K562 (cell line): ENCODE results near the gene MAP3K12. TPM values are rescaled to one million over a fixed set of nuclear protein-coding genes. Genes with fewer than 3 reads are reported as not detected.

Experiments used
- ATAC-seq: fragments of 200-7000 bp; cut with Tn5 transposase; 3 replicates; pipeline ENCODE4 v1.9.1; 2020; ENCODE audit warnings: moderate library complexity
- BruUV-seq: library from RNA; stranded (reverse); fragments of 400-500 nt; replicated peaks from 2 replicates; lab custom pipeline; 2021; lab: Mats Ljungman, UMichigan
- CTCF ChIA-PET: fragments of 300-600 bp; formaldehyde crosslinking; extraction: SDS; loops from one replicate; lab custom pipeline; 2021; ENCODE audit warnings: low intra/inter-chr PET ratio; lab: Yijun Ruan, JAX
- POLR2A ChIA-PET: fragments of 300-600, 350-650 bp; sonication (Branson Sonifier 250); formaldehyde crosslinking; extraction: SDS; loops from one replicate; lab custom pipeline; 2021; ENCODE audit warnings: antibody characterized with exemption, inconsistent platforms; lab: Yijun Ruan, JAX
- DNase-seq, 4 experiments: peaks; one replicate each; pipeline versions ENCODE4 v3.0.0 to v3.0.0-alpha.2; 2011 to 2018; ENCODE audit warnings: low spot score in 3 of 4, mixed read lengths in 3 of 4; ENCODE audit errors: extremely low read depth in 1 of 4
- FAIRE-seq: peaks from 2 replicates; lab custom pipeline; 2011; peaks lifted over from hg19 to GRCh38; lab: Jason Lieb, UNC
- H2AFZ ChIP-seq: 2 replicates; pipeline ENCODE4 v1.6.0; 2011; ENCODE audit warnings: low read depth, low read length, control low read depth, inconsistent platforms
- H3K27ac ChIP-seq: fragments of 200-600 bp; 3 replicates; pipeline ENCODE4 v1.8.0; 2011; ENCODE audit warnings: low read depth, mild to moderate bottlenecking, control low read depth, inconsistent platforms, low read length, moderate library complexity, mixed read lengths; ENCODE audit errors: extremely low read depth
- H3K27me3 ChIP-seq, 2 experiments: fragments of 300-600 bp in 1 of 2; 2 replicates in 1 of 2; 3 replicates in 1 of 2; pipeline versions ENCODE4 v1.6.0 to v1.8.0; 2011; ENCODE audit warnings: inconsistent platforms in 2 of 2, low read length in 2 of 2, mild to moderate bottlenecking in 1 of 2, mixed read lengths in 1 of 2, moderate library complexity in 1 of 2; ENCODE audit not compliant: control insufficient read depth in 2 of 2, insufficient read depth in 2 of 2
- H3K36me3 ChIP-seq: fragments of 300-600 bp; 3 replicates; pipeline ENCODE4 v1.8.0; 2011; ENCODE audit warnings: mild to moderate bottlenecking, low read length, inconsistent platforms; ENCODE audit not compliant: control insufficient read depth, insufficient read depth
- H3K4me1 ChIP-seq, 2 experiments: fragments of 200-600 bp in 1 of 2; replicated peaks in 1 of 2; 2 replicates in 1 of 2; 3 replicates in 1 of 2; pipeline versions ENCODE4 v1.5.1 to v1.8.0; 2011; ENCODE audit warnings: inconsistent platforms in 2 of 2, low read length in 2 of 2, mild to moderate bottlenecking in 1 of 2, mixed read lengths in 1 of 2, moderate library complexity in 1 of 2; ENCODE audit not compliant: control insufficient read depth in 2 of 2, insufficient read depth in 2 of 2
- H3K4me2 ChIP-seq: 2 replicates; pipeline ENCODE4 v1.6.1; 2011; ENCODE audit warnings: low read length, control low read depth, inconsistent platforms, mixed read lengths; ENCODE audit not compliant: insufficient read depth
- H3K4me3 ChIP-seq: fragments of 200-600 bp; sonication (generic), shearing (Covaris generic); 2 replicates; pipeline ENCODE4 v1.5.1; 2016; ENCODE audit warnings: control low read depth, inconsistent platforms
- H3K79me2 ChIP-seq: fragments of 200-600 bp; 3 replicates; pipeline ENCODE4 v1.8.0; 2011; ENCODE audit warnings: low read length, inconsistent platforms; ENCODE audit not compliant: control insufficient read depth, insufficient read depth
- H3K9ac ChIP-seq, 2 experiments: 2 replicates each; pipeline versions ENCODE4 v1.6.0 to v1.6.1; 2011; ENCODE audit warnings: low read depth in 2 of 2, low read length in 2 of 2, control low read depth in 1 of 2, inconsistent platforms in 1 of 2, mild to moderate bottlenecking in 1 of 2, mixed read lengths in 1 of 2; ENCODE audit not compliant: insufficient read depth in 1 of 2
- H3K9me1 ChIP-seq: one replicate; pipeline ENCODE4 v1.6.0; 2011; ENCODE audit warnings: inconsistent platforms, mild to moderate bottlenecking, low read length, moderate library complexity; ENCODE audit not compliant: control insufficient read depth, insufficient read depth
- H3K9me3 ChIP-seq: replicated peaks from 2 replicates; pipeline ENCODE4 v1.5.1; 2011; ENCODE audit warnings: low read depth, low read length, inconsistent platforms; ENCODE audit not compliant: control insufficient read depth, insufficient read depth
- H4K20me1 ChIP-seq: replicated peaks from 2 replicates; pipeline ENCODE4 v1.6.1; 2011; ENCODE audit warnings: low read length, inconsistent platforms, mixed read lengths; ENCODE audit not compliant: control insufficient read depth, insufficient read depth
- AFF4 ChIP-seq: sonication (generic); formaldehyde crosslinking; IDR thresholded peaks from 2 replicates; pipeline ENCODE4 v1.8.0; 2023; ENCODE audit warnings: mild to moderate bottlenecking, missing genetic modification reagents
- CREM ChIP-seq: IDR thresholded peaks from 2 replicates; pipeline ENCODE4 v1.6.1; 2014; ENCODE audit warnings: antibody characterized with exemption, low read depth
- GTF2B ChIP-seq: IDR thresholded peaks from 2 replicates; pipeline ENCODE4 v1.6.1; 2011; ENCODE audit not compliant: insufficient read length; ENCODE audit errors: extremely low read depth
- HMBOX1 ChIP-seq: sonication (generic); IDR thresholded peaks from 2 replicates; pipeline ENCODE4 v1.6.1; 2016
- KLF16 ChIP-seq: IDR thresholded peaks from 2 replicates; pipeline ENCODE4 v1.6.1; 2016; ENCODE audit warnings: antibody characterized with exemption
- MLLT1 ChIP-seq, 2 experiments: fragments of 450-650 bp; IDR thresholded peaks; 2 replicates each; pipeline ENCODE4 v1.6.1; 2016
- RAD21 ChIP-seq, 2 experiments: fragments of 250-450 bp in 1 of 2; fragments of 450-650 bp in 1 of 2; sonication (Bioruptor Pico) in 1 of 2; formaldehyde crosslinking in 1 of 2; IDR thresholded peaks in 1 of 2; conservative IDR thresholded peaks in 1 of 2; 2 replicates each; pipeline versions ENCODE4 v1.4.0 to v1.8.0; 2020 to 2022; ENCODE audit warnings: mild to moderate bottlenecking in 2 of 2, moderate library complexity in 1 of 2
- SMC3 ChIP-seq: conservative IDR thresholded peaks from 2 replicates; pipeline ENCODE4 v1.6.1; 2011; ENCODE audit warnings: low read depth, low read length, improper control_type of control experiment; ENCODE audit not compliant: insufficient read depth
- STAG1 ChIP-seq: sonication (generic); formaldehyde crosslinking; IDR thresholded peaks from 2 replicates; pipeline ENCODE4 v1.5.0; 2020; ENCODE audit warnings: missing genetic modification reagents, borderline replicate concordance
- ZNF398 ChIP-seq: fragments of 250-450 bp; sonication (Bioruptor Pico); IDR thresholded peaks from 2 replicates; pipeline ENCODE4 v1.8.0; 2021; ENCODE audit warnings: moderate library complexity, mild to moderate bottlenecking, inconsistent platforms
- ZNF408 ChIP-seq: fragments of 250-450 bp; sonication (Bioruptor Pico); IDR thresholded peaks from 2 replicates; pipeline ENCODE4 v1.4.0; 2020; ENCODE audit warnings: low read depth, mild to moderate bottlenecking, moderate library complexity
- WGBS: fragments of 100-300 bp; shearing (Covaris generic); methylation state at CpG from one replicate; pipeline ENCODE4 v1.1.6; 2016; ENCODE audit warnings: low coverage, mixed read lengths; ENCODE audit not compliant: insufficient coverage; ENCODE audit errors: missing lambda C conversion rate; 5-methylcytosine and 5-hydroxymethylcytosine counted together
- in situ Hi-C: fragments of 300-500 bp; cut with MboI; formaldehyde crosslinking; loops from 4 replicates; pipeline ENCODE4 v1.15.0; 2018; ENCODE audit warnings: inconsistent platforms, mixed read lengths
- intact Hi-C: fragments of 100-400 bp; cut with micrococcal nuclease; formaldehyde crosslinking; loops from 2 replicates; pipeline ENCODE4 v1.14.2; 2022
- polyA plus RNA-seq, 8 experiments: library from polyadenylated mRNA; depleted of rRNA in 4 of 8; stranded (reverse) in 5 of 8; unstranded in 3 of 8; fragments of >200 nt; fragmentation: Nextera tagmentation in 2 of 8; fragmentation: Illumina TruSeq in 1 of 8; extraction: Ambion mirVana in 2 of 8; extraction: Trizol in 1 of 8; gene quantifications; 2 replicates each; pipeline versions ENCODE4 v1.2.1 to v1.2.3, GENCODE V29; 2011 to 2014; ENCODE audit warnings: inconsistent platforms in 1 of 8, missing spikeins in 1 of 8
- total RNA-seq, 7 experiments: library from RNA; depleted of rRNA in 6 of 7; stranded (reverse); fragments of >200 nt in 6 of 7; fragmentation: Illumina TruSeq in 2 of 7; extraction: Trizol in 2 of 7; gene quantifications; 2 replicates each; pipeline versions ENCODE4 v1.2.1 to v1.2.3, GENCODE V29; 2011 to 2021; ENCODE audit warnings: low replicate concordance in 1 of 7

MAP3K12 gene
- total and polyA plus RNA-seq, 9 of the 15 experiments (the other 6 are each of a cell fraction or from before 2014, with no cell fraction given): 0.10 to 2.4 (median 1.6) TPM

- Histone ChIP-seq H3K27ac (no peak overlapping the region), H2AFZ (0 out of 2 replicates have a peak overlapping the region, but pooled peaks have one; percentile 1), H4K20me1 (no peaks in the 10 kb centered on the region), H3K36me3 (peaks cover 34% of the 10 kb centered on the region; the same call in 2 of the 3 replicates), H3K9me1 (no peaks in the 10 kb centered on the region), H3K4me2 (no peak overlapping the region), H3K79me2 (no peaks in the 10 kb centered on the region), H3K4me3 (no peak overlapping the region), H3K27me3 (no peaks in the 10 kb centered on the region), H3K4me1 (no peaks in the 10 kb centered on the region; a peak in 1 of 5 replicates), H3K9ac (no peak overlapping the region), H3K9me3 (no peaks in the 10 kb centered on the region)
- ATAC-seq: peak; percentile 98
- 46% methylated on average over 5 of the region's 5 CpGs for WGBS
- POLR2A ChIA-PET: interaction anchor here (0.6 to 3.4 kb wide), 4 partner anchors 11 to 133 kb away, joined by 3 to 14 read pairs (median 3); partner anchors contain the start of gene ATP5MC2
- CTCF ChIA-PET: interaction anchor here (0.6 to 4.5 kb wide), 4 partner anchors 9 to 214 kb away, joined by 3 to 59 read pairs (median 8); partner anchors contain the start of gene ATP5MC2
- peak; percentile 85 for FAIRE-seq
- in situ Hi-C loops (loop anchor here (5.0 kb wide), 1 partner anchor 134 kb away; the partner anchor contains the start of gene ATP5MC2), intact Hi-C loops (loop anchor here (1.0 to 2.0 kb wide), 2 partner anchors 133 to 203 kb away; partner anchors contain the start of gene ATP5MC2)
- BruUV-seq: no TSS peak
- DNase-seq: peak; percentile 42 to 63 (median 58)
- TF ChIP-seq ZNF398 (CRISPR knock-in tag): no peak
- peak; percentile 50 to 75 for TF ChIP-seq RAD21 (CRISPR knock-in tag; conservative IDR thresholded peaks at IDR 0.05 in 1 of 2, IDR thresholded peaks at IDR 0.05 in 1 of 2)
- no peak for TF ChIP-seq AFF4 (CRISPR knock-in tag)
- 0 out of 2 replicates have a peak, but pooled peaks have one; percentile 8 for TF ChIP-seq CREM
- peak; percentile 38; the same call in 1 of the 2 replicates for TF ChIP-seq STAG1 (CRISPR knock-in tag)
- TF ChIP-seq ZNF408: no peak
- no peak for TF ChIP-seq GTF2B
- peak; percentile 69; the same call in 1 of the 2 replicates for TF ChIP-seq SMC3
- TF ChIP-seq HMBOX1: peak; percentile 70
- 0 out of 2 replicates have a peak, but pooled peaks have one; percentile 29 for TF ChIP-seq KLF16
- 0 out of 4 replicates have a peak, but pooled peaks of 1 of the 2 experiments have one; percentile 27 for TF ChIP-seq MLLT1 (IDR thresholded peaks at IDR 0.05)
Measured at GRCh38 chr12:53543539-53543938, 44.3 kb upstream of the MAP3K12 start.
